Measurements from ENCODE around the gene CRIP2.

Gene CRIP2

DNA sequence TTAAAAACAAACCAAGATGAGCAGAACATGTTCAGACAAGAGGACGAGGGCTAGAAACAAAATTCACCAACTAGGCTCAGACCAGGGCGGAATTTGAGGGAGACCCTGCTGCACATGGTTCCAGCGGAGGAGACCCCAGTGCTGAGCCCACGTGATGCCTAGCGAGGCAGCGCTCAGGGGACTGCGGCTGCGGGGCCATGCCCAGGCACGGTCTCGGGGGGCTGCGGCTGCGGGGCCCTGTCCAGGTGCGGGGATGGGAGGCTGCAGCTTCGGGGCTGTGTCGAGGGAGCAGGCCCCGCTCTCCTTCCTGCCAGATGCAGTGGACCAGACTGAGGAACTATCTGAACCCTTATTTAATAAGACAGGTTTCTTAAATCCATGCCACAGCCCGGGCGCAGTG lies 12.7 kb upstream of the CRIP2 start:
- DNase-seq (ENCODE audit: low read depth), result no peak

DNA sequence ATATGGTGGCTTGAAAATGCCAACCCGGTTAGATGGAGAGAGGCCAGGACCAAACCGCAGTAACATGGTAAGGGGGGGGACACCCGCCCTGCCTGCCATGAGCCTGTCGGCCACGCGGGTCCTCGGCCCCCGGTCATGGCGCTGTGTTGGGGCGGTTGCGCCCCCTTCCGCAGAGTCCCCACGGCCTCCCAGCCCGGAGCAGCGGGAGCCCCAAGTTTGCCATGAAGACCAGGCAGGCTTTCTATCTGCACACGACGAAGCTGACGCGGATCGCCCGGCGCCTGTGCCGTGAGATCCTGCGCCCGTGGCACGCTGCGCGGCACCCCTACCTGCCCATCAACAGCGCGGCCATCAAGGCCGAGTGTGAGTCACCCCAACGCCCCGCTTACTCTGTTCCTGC lies 10.1 kb upstream of the CRIP2 start:
- no peak for DNase-seq (ENCODE audit: low read depth)

DNA sequence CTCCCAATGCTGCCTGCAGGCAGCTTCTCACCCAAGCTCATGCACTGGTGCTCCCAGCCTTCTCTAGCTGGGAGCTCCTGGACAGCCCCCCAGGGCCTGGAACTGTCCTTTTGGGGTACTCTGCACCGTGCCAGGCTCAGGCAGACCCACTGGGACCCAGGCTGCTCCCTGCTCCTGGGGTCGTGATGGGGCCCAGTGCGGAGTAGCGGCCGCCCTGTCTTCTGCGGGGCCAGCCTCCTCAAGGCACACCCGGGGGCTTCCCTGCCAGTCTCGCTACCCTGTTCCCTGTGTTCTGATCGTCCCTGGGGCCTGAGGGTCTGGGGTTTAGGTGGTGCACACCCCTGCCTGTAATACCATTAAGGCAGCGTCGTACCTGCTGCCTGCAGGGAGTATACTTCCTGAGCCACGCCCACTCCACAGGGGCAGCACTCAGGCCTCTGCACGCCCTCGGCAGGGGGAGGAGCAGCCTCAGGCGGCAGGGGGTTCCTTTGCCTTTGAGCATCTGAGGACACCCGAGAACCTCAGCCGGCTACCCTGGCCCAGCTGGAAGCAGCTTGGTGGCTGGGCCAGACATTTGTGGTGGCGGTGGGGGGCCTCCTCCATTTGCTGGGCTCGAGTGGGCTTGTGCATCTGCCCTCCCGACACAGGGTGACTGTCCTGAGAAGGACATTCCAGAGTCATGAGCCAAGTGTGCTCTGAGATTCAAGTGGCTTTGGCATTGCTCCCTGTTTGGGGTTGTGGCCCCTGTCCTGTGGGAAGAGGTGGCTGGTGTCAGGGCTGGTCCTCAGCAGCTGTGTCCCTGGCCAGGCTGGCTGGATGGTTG lies 9.2 kb upstream of the CRIP2 start:
- DNase-seq (ENCODE audit: low read depth), result no peak

DNA sequence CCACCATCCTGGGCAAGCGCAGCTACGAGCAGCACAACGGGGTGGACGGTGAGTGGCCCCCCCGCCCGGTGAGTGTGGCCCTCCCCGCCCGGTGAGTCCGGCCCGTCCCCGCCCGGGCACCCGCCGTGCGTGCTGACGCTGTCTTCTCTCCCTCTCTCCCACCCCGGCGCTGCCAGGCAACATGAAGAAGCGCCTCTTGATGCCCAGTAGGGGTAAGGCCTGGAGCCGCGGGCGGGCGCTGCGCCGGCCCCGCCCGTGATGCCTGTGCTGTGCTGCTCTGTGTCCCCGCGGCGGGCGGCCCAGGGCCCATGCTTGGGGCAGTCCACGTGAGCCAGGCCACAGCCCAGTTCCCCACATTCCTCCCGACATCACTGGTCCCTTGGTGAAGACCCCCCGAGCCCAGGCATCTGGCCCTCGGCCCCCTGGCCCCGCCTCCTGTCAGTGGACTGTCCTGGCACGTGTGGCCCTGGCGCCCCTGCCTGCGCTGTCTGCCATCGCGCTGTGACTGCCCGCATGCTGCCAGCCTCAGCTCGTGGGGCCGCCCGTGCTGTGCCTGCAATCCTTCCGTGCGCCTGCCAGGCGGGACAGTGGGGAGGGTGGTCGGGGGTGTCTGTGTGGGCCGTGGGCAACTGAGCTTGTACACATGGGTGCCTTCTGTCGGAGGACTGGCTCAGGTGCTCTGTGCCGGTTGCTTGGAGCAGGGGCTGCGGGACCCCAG lies 7.9 kb upstream of the CRIP2 start:
- DNase-seq (ENCODE audit: low read depth), result no peak

DNA sequence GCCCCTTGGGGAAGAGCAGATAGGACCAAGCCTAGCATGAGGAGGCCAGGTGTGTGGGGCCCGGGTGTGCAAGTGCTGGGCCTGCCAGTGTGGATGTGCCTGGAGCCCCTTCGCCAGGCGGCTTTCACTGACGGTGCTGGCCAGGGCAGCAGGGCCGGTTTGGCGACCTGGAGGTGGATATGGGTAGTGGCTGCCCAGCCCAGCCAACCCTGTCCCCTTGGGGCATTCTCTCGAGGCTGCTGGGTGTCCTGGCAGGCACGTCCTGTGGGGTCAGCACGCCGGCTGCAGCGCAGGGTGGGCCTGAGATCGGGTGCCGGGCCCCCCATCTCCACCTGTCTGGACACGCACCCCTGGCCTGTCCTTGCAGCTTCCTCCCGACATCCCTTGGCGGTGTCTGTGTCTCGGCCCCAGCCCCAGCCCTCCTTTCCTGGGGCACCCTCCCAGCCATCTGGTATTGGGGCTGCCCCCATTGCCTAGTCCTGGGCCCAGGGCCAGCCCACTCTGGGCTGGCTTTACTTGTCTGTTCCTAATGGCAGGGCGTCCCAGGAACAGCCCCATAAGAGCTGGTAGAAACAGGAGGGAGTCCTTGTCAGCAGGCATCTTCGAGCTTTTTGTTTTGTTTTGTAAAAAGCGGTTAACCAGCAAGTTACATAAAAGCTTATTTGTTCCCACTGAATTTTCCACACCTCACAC lies 7.2 kb upstream of the CRIP2 start:
- DNase-seq (ENCODE audit: low read depth), result no peak

DNA sequence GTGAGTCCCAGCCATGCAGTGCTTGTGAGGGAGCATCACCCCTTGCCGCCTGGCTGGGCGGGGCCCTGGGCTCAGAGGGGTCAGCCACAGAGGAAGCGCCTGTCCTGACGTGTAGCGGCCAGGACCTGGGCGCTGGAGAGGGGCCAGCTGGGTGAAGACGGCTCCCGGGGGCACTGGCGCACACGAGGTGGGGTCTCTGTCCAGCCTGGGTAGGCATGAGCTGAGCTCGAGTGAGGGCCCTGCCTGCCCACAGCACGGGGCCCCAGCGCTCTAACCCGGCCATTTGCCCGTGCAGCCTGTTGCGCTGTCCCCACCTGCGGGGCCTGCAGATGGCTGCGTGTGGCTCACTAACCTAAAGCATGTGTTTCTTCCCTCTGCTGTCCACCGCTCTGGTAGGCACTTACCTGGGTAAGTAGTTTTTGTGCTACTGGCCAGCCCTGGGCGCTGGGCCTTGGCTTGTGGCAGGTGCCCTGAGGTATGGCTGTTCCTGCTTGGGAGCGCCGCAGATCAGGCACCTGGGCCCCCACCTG lies 6.6 kb upstream of the CRIP2 start:
- no peak for DNase-seq (ENCODE audit: low read depth)

DNA sequence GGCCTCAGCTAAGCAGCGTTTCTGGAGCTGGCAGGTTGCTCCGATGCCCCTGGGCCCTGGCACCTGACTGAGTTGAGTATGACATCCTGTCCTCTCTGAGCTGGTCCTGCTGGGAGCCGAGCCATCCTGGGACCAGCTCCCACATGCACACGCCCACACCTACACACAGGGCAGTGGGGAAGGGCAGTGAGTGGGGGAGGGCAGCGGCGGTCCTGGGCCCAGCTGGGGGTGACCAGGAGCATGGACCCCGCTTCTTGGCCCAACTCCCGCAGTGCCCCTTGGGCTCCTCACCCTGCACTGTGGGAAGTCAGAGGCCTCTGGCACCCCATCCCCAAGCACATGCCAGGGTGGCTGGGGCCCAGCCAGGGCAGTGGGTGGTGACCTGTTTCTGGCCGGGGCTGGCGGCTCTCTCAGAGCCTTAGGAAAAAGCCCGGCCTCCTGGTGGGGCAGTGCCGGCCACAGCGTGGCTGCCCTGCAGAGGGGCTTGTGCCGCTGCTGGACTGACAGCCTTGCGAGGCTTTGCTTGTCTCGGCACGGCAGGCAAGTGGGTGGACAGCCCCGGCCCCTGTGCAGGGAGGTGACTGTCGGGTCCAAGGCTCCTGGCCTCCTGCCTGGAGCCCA lies 5.9 kb upstream of the CRIP2 start:
- DNase-seq (ENCODE audit: low read depth), result no peak

DNA sequence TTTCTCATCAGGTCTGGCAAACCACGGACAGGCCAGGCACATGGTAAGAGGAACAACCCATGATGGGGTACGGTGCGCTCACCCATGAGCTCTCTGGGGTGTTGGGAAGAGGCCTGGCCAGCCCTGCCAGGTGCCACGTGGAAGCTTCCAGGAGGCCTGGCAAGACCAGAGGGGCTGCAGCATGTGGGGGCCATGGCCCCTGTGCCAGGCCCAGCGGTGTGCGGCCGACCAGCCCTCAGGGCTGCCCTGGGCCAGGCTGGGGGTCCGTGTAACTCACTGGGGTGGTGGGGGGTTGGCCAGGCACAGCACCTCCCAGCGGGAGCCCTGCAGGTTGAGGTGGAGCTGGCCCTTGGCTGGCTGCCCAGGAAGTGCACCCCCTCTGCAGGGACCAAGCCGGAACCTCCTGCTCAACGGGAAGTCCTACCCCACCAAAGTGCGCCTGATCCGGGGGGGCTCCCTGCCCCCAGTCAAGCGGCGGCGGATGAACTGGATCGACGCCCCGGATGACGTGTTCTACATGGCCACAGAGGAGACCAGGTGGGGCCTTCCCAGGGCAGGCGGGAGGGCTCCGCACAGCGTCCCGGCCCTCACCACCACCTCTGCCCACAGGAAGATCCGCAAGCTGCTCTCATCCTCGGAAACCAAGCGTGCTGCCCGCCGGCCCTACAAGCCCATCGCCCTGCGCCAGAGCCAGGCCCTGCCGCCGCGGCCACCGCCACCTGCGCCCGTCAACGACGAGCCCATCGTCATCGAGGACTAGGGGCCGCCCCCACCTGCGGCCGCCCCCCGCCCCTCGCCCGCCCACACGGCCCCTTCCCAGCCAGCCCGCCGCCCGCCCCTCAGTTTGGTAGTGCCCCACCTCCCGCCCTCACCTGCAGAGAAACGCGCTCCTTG lies 4.9 kb upstream of the CRIP2 start:
- DNase-seq (ENCODE audit: low read depth), result no peak

DNA sequence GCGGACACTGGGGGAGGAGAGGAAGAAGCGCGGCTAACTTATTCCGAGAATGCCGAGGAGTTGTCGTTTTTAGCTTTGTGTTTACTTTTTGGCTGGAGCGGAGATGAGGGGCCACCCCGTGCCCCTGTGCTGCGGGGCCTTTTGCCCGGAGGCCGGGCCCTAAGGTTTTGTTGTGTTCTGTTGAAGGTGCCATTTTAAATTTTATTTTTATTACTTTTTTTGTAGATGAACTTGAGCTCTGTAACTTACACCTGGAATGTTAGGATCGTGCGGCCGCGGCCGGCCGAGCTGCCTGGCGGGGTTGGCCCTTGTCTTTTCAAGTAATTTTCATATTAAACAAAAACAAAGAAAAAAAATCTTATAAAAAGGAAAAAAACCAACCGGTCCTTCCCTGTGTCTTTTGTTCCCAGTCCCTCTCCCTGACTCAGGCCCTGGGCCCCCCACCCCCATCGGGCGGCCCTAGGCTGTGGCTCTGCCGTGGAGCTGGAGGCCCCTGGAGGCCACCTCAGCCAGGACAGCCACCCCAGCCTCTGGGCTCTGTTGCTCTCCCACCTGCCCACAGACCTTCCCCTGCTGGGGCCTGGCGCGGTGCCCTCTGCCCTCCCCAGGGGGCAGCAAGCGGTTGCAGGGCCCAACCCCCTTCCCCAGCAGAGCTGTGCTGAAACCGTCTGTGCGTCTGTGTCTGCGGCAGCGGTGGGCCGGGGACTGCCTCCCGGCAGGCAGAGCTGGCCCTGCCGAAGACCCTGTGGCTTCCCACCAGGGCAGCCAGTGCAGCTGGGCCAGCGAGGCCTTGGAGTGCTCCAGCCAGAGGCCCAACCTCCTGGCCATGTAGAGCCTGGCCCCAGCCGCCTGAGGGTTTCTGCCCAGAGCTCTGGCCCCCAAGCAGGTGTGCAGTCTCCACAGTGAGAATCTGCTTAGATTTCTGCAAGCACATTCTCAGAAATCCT lies 4.0 kb upstream of the CRIP2 start:
- no peak for DNase-seq (ENCODE audit: low read depth)

DNA sequence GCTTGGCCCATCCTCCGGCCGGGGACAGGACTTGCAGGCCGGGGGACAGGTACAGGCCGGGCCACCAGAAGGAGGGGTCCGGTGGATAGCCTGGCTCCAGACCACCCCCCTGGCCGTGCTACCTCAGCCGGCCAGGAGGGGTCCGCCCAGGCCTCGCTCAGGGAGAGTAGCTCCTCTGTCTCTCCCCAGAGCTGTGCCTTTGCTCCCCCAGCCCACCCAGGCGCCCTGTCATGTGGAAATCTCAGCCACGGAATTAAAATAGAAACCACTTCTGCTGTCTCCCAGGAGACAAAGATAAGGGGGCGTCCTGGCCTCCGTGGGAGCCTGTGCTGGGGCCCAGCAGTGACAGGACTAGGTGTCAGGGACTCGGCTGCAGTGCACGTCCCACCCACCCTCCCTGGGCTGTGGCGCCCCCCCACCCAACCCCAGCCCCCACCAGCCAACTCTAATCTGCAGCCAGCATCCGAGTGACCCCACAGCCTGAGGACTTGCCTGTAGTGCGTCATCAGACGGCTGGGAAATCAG lies 3.3 kb upstream of the CRIP2 start:
- DNase-seq (ENCODE audit: low read depth), result no peak

DNA sequence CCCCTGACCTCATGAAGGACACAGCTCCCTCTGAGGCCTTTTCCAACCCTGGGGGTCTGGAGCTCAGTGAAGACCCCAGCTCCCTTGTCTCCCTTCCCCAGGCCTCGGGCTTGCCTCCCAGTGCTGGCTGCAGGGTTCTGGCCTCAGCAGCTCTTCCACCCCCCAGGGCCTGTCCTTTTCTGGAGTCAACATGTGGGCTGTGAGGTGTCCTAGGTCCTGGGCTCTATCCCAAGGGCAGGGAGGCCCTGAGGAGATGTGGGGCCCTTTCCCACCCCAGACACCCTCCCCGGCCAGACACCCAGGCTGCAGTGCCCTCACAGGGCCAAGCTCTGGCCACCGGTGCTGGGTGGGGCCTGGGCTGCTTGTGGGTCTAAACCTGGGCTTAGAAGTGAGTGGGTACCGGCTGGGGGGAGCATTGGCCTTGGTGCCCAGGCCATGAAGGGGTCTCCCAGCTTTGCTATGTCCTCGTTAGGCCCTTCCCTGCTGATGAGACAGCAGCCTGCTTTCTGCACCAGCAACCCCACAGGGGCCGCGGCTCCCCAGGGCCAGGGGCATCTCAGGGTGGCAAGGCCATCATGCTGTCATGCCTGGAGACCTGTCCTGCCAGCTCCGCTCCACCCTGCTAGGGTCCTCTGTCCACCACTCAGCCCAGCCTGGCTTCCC lies 2.7 kb upstream of the CRIP2 start:
- DNase-seq (ENCODE audit: low read depth), result no peak

DNA sequence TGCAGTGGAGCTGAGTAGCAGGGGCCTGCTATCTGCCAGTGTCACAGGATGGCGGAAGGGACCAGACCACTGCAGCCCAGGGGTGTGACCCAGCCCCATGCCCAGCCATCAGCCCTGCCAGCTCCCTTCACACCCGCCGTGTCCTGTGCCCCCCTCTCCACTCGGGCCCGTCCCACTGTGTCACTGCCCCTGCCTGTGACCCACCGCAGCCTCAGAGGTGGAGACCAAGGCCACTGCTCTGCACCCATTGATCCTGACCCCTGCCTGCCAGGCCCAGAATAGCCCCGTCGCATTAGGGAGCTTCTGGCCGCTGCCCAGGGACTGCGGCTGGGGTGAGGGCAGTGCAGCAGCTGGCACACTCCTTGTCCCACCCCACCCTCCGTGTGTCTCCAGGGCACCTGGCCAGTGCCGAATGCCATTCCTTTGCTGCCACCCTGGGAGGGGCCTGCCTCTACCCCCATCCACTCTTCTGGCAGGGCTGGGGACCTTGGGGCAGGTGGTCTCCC lies 2.1 kb upstream of the CRIP2 start:
- DNase-seq (ENCODE audit: low read depth), result no peak

DNA sequence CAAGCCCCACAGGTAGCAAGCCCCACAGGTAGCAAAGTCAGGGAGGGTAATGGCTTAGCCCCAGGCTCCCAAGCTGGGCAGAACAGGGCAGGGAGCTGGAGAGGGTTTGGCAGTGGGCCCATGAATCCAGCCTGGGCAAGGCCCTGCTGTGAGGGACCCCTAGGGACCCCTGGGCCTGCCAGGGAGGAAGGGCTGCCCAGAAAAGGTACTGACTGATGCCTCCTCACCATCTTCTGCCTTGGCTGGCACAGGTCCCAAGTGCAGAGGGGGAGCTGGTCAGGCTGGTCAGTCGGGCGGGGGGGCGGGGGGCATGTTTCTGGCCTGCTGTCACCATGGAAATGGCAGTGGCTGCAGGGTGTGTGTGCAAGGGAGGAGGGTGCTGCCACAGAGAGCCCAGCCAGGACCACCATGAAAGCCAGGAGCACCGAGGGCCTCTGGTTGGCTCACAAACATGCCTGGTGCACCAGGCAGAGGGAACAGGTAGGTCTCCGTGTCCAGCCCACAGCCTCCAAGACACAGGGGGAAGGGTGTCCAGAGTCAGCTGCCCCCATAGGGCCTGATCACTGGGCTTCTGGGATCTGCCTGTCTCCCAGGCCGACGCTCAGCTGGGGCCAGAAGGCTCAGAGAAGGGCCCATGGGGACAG lies 1.5 kb upstream of the CRIP2 start:
- no peak for DNase-seq (ENCODE audit: low read depth)

DNA sequence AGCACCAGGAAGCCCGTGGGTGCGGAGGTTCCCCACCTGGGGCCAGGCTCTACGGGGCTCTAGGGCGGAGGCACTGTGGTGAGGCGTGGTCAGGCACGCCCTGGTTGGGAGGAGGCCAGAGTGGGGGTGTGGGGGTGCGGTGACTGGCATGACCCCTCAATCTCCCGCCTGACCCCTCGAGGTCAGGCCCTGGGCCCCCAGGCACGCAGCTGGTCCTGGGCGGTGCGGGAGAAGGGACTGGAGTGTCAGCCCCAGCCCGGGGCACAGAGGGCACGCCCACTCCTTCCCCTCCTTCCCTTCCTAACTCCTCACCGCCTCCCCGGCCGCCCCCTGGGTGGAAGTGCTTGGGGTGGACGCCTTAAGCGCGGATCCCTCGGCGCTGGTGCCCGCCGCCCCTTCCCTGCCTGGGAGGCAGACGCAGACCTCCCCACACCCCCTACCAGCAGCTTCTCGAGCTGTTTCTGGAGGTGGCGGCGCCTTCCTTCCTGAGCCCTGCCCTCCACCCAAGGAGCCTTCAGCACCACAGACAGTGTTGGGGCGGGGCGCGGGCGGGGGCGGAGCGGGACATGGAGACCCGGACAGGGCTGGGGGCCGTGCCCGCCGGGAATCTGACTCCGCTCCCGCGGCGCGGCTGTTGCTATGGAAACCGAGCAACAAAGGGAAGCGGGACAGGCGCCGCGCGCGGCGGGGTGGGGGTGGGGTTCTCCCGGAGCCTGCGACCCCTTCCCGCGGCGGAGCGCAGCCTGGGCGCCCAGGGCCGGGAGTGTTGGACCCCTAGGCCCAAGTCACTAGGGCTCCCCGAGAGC lies 741 bp upstream of the CRIP2 start:
- DNase-seq (ENCODE audit: low read depth), result no peak

DNA sequence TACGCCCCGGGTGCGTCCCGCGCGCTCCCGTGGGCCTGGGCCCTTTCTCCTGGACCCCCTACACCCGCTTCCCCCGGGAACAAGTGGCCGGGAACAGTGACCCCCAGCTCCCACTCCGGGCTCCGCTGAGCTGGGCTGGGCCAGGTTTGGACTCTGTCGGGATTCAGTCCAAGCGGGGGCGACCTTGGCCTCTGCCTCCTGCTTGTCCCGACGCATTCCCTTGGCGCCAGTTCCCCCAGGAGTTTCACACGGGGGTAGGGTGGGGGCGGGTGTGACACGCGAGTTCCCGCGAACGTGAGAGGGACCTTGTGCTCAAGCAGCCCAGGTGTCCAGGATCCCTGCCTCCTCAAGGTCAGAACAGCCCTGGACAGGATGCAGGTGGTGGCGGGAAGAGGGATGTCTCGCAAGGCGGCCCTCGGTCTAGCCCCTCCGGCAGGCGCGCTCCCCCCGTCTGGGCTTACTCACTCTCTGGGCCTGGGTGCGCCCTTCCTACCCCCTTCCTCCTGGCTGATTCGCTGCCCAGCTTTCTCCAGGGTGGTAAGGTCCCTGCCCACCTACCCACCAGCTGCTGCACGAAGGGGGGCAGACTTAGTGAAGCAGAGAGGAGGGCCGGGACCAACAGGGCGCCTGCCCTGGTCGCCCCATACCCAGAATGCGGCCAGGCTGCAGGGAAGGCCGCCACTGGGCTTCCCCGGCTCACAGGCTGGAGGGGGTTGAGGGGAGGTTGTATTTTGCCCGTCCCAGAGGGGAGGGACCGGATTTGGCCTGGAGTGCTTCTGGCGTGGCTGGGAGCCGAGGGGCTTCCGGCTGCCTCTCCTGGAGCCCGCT lies 862 bp downstream of the CRIP2 start:
- no peak for DNase-seq (ENCODE audit: low read depth)

DNA sequence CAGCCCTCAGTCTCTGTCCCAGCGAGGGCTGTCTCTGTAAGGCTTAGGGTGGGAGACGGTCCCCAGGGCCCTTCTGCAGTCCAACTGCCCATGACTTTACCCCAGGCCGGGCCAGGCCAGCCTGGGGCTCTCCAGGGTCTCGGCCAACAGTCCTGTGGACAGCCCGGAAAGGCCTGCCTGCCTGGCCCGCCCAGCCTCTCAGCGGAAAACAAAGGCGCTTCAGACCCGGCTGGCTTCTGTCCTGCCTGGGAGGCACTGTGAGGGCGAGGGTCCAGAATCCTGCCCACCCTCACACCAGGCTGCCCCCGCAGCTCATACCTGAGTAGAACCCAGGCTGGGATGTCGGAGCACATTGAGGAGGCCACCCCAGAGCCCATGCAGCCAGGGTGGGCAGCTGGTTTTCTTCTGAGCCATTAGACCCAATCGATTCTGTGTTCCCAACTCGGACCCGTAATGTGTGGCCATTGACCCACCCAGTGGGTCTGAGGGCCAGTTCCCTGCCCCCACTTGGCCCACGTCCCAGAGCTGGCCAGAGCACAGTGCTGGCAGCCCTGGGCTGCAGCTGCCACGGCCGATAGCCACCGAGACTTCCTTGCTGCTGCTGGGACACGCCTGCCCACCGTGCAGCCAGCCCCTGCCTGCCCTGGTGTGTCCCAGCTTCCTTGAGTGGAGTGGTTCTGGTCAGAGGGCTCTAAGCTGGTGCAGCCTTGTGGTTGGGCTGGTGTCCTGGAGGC lies 1.6 kb downstream of the CRIP2 start:
- no peak for DNase-seq (ENCODE audit: low read depth)
